22Rv1 (cell line): Measurements from ENCODE around the gene SPDYE1.
"Not testable (repeated sequence)": the region's sequence is repeated elsewhere in the genome, so short reads cannot be mapped to it uniquely, and the experiment has no call there.

Source experiments
- CTCF ChIP-seq: fragments of 450-650 bp; IDR thresholded peaks from 2 replicates; pipeline ENCODE4 v1.5.1; 2017; ENCODE audit warnings: mild to moderate bottlenecking
- ZFX ChIP-seq: fragments of 450-650 bp; IDR thresholded peaks from 2 replicates; pipeline ENCODE4 v1.6.1; 2017; ENCODE audit warnings: antibody characterized with exemption, borderline replicate concordance

- TF ChIP-seq CTCF, ZFX: not testable (repeated sequence)
Measured at GRCh38 chr7:44015090-44015489, 17.4 kb downstream of the SPDYE1 start.
